GM19099 (cell line): ENCODE data around the gene MON2.

Experiments used
- POLR2A ChIP-seq: IDR thresholded peaks from 3 replicates; pipeline ENCODE4 v1.6.1; 2011; ENCODE audit warnings: low read depth; ENCODE audit not compliant: insufficient read length; ENCODE audit errors: extremely low read depth

The MON2 gene

GRCh38 chr12:62466018-62466593, 520 bp upstream of the MON2 start:
- TF ChIP-seq POLR2A = no peak

- TF ChIP-seq POLR2A = no peak
Observed at GRCh38 chr12:62468397-62468796, 1.8 kb downstream of the MON2 start.

- no peak for TF ChIP-seq POLR2A
Observed at GRCh38 chr12:62468935-62469334, 2.3 kb downstream of the MON2 start.

- TF ChIP-seq POLR2A = no peak
Observed at GRCh38 chr12:62469704-62470103, 3.1 kb downstream of the MON2 start.

- TF ChIP-seq POLR2A = no peak
Observed at GRCh38 chr12:62471734-62472133, 5.1 kb downstream of the MON2 start.

- no peak for TF ChIP-seq POLR2A
Observed at GRCh38 chr12:62472472-62472871, 5.8 kb downstream of the MON2 start.

- no peak for TF ChIP-seq POLR2A
Observed at GRCh38 chr12:62481843-62482540, 15.4 kb downstream of the MON2 start.

GRCh38 chr12:62482769-62483168, 16.1 kb downstream of the MON2 start:
- no peak for TF ChIP-seq POLR2A

GRCh38 chr12:62484233-62484632, 17.6 kb downstream of the MON2 start:
- TF ChIP-seq POLR2A = no peak

- no peak for TF ChIP-seq POLR2A
Observed at GRCh38 chr12:62505786-62506185, 39.2 kb downstream of the MON2 start.

- TF ChIP-seq POLR2A = no peak
Observed at GRCh38 chr12:62512901-62513300, 46.3 kb downstream of the MON2 start.

GRCh38 chr12:62516927-62517326, 50.3 kb downstream of the MON2 start:
- TF ChIP-seq POLR2A = no peak

GRCh38 chr12:62517887-62518286, 51.3 kb downstream of the MON2 start:
- no peak for TF ChIP-seq POLR2A

GRCh38 chr12:62519043-62519442, 52.4 kb downstream of the MON2 start:
- TF ChIP-seq POLR2A = no peak

- TF ChIP-seq POLR2A = no peak
Observed at GRCh38 chr12:62520361-62520760, 53.7 kb downstream of the MON2 start.

- TF ChIP-seq POLR2A = no peak
Observed at GRCh38 chr12:62522984-62523383, 56.4 kb downstream of the MON2 start.

GRCh38 chr12:62523619-62524018, 57.0 kb downstream of the MON2 start:
- no peak for TF ChIP-seq POLR2A

GRCh38 chr12:62525271-62525670, 58.6 kb downstream of the MON2 start:
- TF ChIP-seq POLR2A = no peak

- TF ChIP-seq POLR2A = no peak
Observed at GRCh38 chr12:62530596-62530995, 64.0 kb downstream of the MON2 start.
